Calu3 (cell line): Measurements from ENCODE around the gene TMEM72. TPM values are rescaled to one million over a fixed set of nuclear protein-coding genes. Genes with fewer than 3 reads are reported as not detected.

Experiments
- BruUV-seq: library from RNA; stranded (reverse); fragments of 400-500 nt; replicated peaks from 2 replicates; lab custom pipeline; 2021; lab: Mats Ljungman, UMichigan
- CTCF ChIA-PET: fragments of 300-600 bp; sonication (Branson Sonifier 250); formaldehyde crosslinking; loops from one replicate; lab custom pipeline; 2022; ENCODE audit warnings: antibody characterized with exemption; lab: Charles Lee
- DNase-seq: peaks from one replicate; pipeline ENCODE4 v3.0.0; 2022
- H3K27ac Mint-ChIP-seq: one replicate; pipeline ENCODE4 v1.8.0; 2022; ENCODE audit warnings: mixed read lengths; ENCODE audit not compliant: unreplicated experiment
- H3K27me3 Mint-ChIP-seq: one replicate; pipeline ENCODE4 v1.8.0; 2022; ENCODE audit warnings: mixed read lengths; ENCODE audit not compliant: unreplicated experiment
- H3K36me3 Mint-ChIP-seq: one replicate; pipeline ENCODE4 v1.8.0; 2022; ENCODE audit warnings: mild to moderate bottlenecking, moderate library complexity, mixed read lengths; ENCODE audit not compliant: insufficient read depth, unreplicated experiment
- H3K4me1 Mint-ChIP-seq: one replicate; pipeline ENCODE4 v1.8.0; 2022; ENCODE audit warnings: mild to moderate bottlenecking, low read depth, mixed read lengths; ENCODE audit not compliant: unreplicated experiment
- H3K4me3 Mint-ChIP-seq: one replicate; pipeline ENCODE4 v1.8.0; 2022; ENCODE audit warnings: mild to moderate bottlenecking, low read depth, moderate library complexity, mixed read lengths; ENCODE audit not compliant: unreplicated experiment
- H3K9me3 Mint-ChIP-seq: one replicate; pipeline ENCODE4 v1.8.0; 2022; ENCODE audit warnings: low read depth, mixed read lengths; ENCODE audit not compliant: unreplicated experiment
- CTCF ChIP-seq: fragments of 200-600 bp; IDR thresholded peaks from one replicate; pipeline ENCODE4 v1.8.0; 2022; ENCODE audit warnings: antibody characterized with exemption; ENCODE audit not compliant: unreplicated experiment
- intact Hi-C: fragments of 100-400 bp; cut with micrococcal nuclease; formaldehyde crosslinking; loops from one replicate; pipeline ENCODE4 v1.10.0; 2022; ENCODE audit not compliant: unreplicated experiment
- total RNA-seq: library from RNA; stranded (reverse); gene quantifications from 2 replicates; pipeline ENCODE4 v1.2.3, GENCODE V29; 2022

The TMEM72 gene
- total RNA-seq, 1 experiment from 2014 or later: not detected

- no peak for TF ChIP-seq CTCF
- no TSS peak for BruUV-seq
- H3K4me3 Mint-ChIP-seq: no peak overlapping the region
- no peak for DNase-seq
- no peaks in the 10 kb centered on the region for H3K27me3 Mint-ChIP-seq
- CTCF ChIA-PET: interaction anchor here (1.4 kb wide), 1 partner anchor 63 kb away, joined by 3 read pairs; no protein-coding TSS in a partner anchor
- H3K4me1 Mint-ChIP-seq: peaks cover 17% of the 10 kb centered on the region
- H3K27ac Mint-ChIP-seq: no peak overlapping the region
- H3K36me3 Mint-ChIP-seq: no peaks in the 10 kb centered on the region
- intact Hi-C loops: loop anchor here (10.0 kb wide), 1 partner anchor 296 kb away; no protein-coding TSS in a partner anchor
- peaks cover 10% of the 10 kb centered on the region for H3K9me3 Mint-ChIP-seq
Observed at GRCh38 chr10:44938956-44939355, 27.8 kb downstream of the TMEM72 start.

GRCh38 chr10:44939691-44940401 lies 28.7 kb downstream of the TMEM72 start:
- H3K27ac Mint-ChIP-seq: no peak overlapping the region
- H3K36me3 Mint-ChIP-seq: no peaks in the 10 kb centered on the region
- H3K4me3 Mint-ChIP-seq: no peak overlapping the region
- H3K9me3 Mint-ChIP-seq: peaks cover 18% of the 10 kb centered on the region
- BruUV-seq: no TSS peak
- DNase-seq: no peak
- CTCF ChIA-PET: interaction anchor here (1.4 kb wide), 1 partner anchor 62 kb away, joined by 3 read pairs; no protein-coding TSS in a partner anchor
- no peaks in the 10 kb centered on the region for H3K27me3 Mint-ChIP-seq
- intact Hi-C loops: loop anchor here (2.0 to 10.0 kb wide), 2 partner anchors 35 to 295 kb away; no protein-coding TSS in a partner anchor
- no peak for TF ChIP-seq CTCF
- peaks cover 17% of the 10 kb centered on the region for H3K4me1 Mint-ChIP-seq

DNA sequence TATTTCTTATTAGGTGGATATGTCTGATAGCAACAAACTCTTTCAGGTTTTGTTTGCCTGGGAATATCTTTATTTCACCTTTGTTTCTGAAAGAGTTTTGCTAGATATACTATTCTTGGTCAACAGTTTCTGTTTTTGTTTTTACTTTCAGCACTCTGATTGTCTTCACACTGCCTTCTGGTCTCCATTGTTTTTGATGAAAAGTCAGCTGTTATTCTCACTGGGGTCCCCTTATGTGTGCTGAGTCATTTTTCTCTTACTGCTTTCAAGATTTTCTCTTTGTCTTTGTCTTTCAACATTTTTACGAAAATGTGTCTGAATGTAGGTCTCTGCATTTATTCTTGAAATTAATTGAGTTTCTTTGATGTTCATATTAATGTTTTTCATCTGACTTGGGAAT lies 33.2 kb downstream of the TMEM72 start:
- no peak for DNase-seq
- H3K27ac Mint-ChIP-seq: no peak overlapping the region
- intact Hi-C loops: no loop called here
- peaks cover 12% of the 10 kb centered on the region for H3K4me1 Mint-ChIP-seq
- H3K36me3 Mint-ChIP-seq: no peaks in the 10 kb centered on the region
- H3K4me3 Mint-ChIP-seq: no peak overlapping the region
- TF ChIP-seq CTCF: no peak
- peaks cover 16% of the 10 kb centered on the region for H3K9me3 Mint-ChIP-seq
- no TSS peak for BruUV-seq
- CTCF ChIA-PET: no interaction called here
- no peaks in the 10 kb centered on the region for H3K27me3 Mint-ChIP-seq

GRCh38 chr10:44946205-44946604 lies 35.1 kb downstream of the TMEM72 start:
- intact Hi-C loops: no loop called here
- CTCF ChIA-PET: interaction anchor here (1.5 kb wide), 1 partner anchor 20 kb away, joined by 3 read pairs; no protein-coding TSS in a partner anchor
- no TSS peak for BruUV-seq
- no peak overlapping the region for H3K4me3 Mint-ChIP-seq
- H3K36me3 Mint-ChIP-seq: peaks cover 5% of the 10 kb centered on the region
- no peak for TF ChIP-seq CTCF
- no peaks in the 10 kb centered on the region for H3K27me3 Mint-ChIP-seq
- H3K4me1 Mint-ChIP-seq: peaks cover 27% of the 10 kb centered on the region
- no peak for DNase-seq
- peaks cover 16% of the 10 kb centered on the region for H3K9me3 Mint-ChIP-seq
- H3K27ac Mint-ChIP-seq: no peak overlapping the region
